GM12878 (cell line): ENCODE data around the gene RAD51B. TPM values are rescaled to one million over a fixed set of nuclear protein-coding genes. Genes with fewer than 3 reads are reported as not detected.

Experiments
- CBX5 ChIP-seq: sonication (generic); IDR thresholded peaks from 2 replicates; pipeline ENCODE4 v1.6.1; 2016; ENCODE audit warnings: low read depth, moderate library complexity, mild to moderate bottlenecking, inconsistent platforms
- CREM ChIP-seq: IDR thresholded peaks from 2 replicates; pipeline ENCODE4 v1.6.1; 2014; ENCODE audit warnings: antibody characterized with exemption, low read depth
- DPF2 ChIP-seq: fragments of 450-650 bp; IDR thresholded peaks from 2 replicates; pipeline ENCODE4 v1.6.1; 2017; ENCODE audit warnings: mild to moderate bottlenecking
- FOS ChIP-seq: IDR thresholded peaks from 3 replicates; pipeline ENCODE4 v1.6.1; 2011; ENCODE audit warnings: borderline replicate concordance; ENCODE audit not compliant: insufficient read length; ENCODE audit errors: extremely low read depth
- FOXK2 ChIP-seq: fragments of 450-650 bp; IDR thresholded peaks from 2 replicates; pipeline ENCODE4 v1.6.1; 2017; ENCODE audit warnings: mild to moderate bottlenecking, moderate library complexity
- GABPA ChIP-seq: IDR thresholded peaks from 2 replicates; pipeline ENCODE4 v1.6.1; 2014; ENCODE audit warnings: antibody characterized with exemption, low read depth, mild to moderate bottlenecking, inconsistent platforms
- GATAD2B ChIP-seq: fragments of 450-650 bp; conservative IDR thresholded peaks from 2 replicates; pipeline ENCODE4 v1.6.1; 2017; ENCODE audit warnings: low read depth, mild to moderate bottlenecking, moderate library complexity
- HDAC2 ChIP-seq: fragments of 200-600 bp; sonication (generic); IDR thresholded peaks from 2 replicates; pipeline ENCODE4 v1.6.1; 2017
- JUNB ChIP-seq: IDR thresholded peaks from 2 replicates; pipeline ENCODE4 v1.6.1; 2016; ENCODE audit warnings: antibody characterized with exemption, mild to moderate bottlenecking
- MTA2 ChIP-seq: fragments of 450-650 bp; IDR thresholded peaks from 2 replicates; pipeline ENCODE4 v1.6.1; 2016; ENCODE audit warnings: low read depth, mild to moderate bottlenecking, moderate library complexity
- MTA3 ChIP-seq: IDR thresholded peaks from 2 replicates; pipeline ENCODE4 v1.6.1; 2012; ENCODE audit warnings: low read length, inconsistent platforms, borderline replicate concordance
- NR2C1 ChIP-seq: fragments of 450-650 bp; IDR thresholded peaks from 2 replicates; pipeline ENCODE4 v1.6.1; 2017; ENCODE audit warnings: antibody characterized with exemption, mild to moderate bottlenecking, moderate library complexity
- PAX5 ChIP-seq: IDR thresholded peaks from 2 replicates; pipeline ENCODE4 v1.6.1; 2011; ENCODE audit warnings: low read depth, low read length, borderline replicate concordance
- SIX5 ChIP-seq: IDR thresholded peaks from 2 replicates; pipeline ENCODE4 v1.6.1; 2011; ENCODE audit warnings: mild to moderate bottlenecking, low read depth, low read length, moderate library complexity; ENCODE audit not compliant: severe bottlenecking
- SPI1 ChIP-seq: IDR thresholded peaks from 2 replicates; pipeline ENCODE4 v1.6.1; 2011; ENCODE audit warnings: low read depth, mild to moderate bottlenecking, low read length, moderate library complexity, borderline replicate concordance; ENCODE audit not compliant: insufficient read depth
- STAT3 ChIP-seq: IDR thresholded peaks from 2 replicates; pipeline ENCODE4 v1.6.1; 2011; ENCODE audit warnings: low read depth, low read length, improper control_type of control experiment
- TAF1 ChIP-seq: IDR thresholded peaks from 2 replicates; pipeline ENCODE4 v1.6.1; 2011; ENCODE audit warnings: mild to moderate bottlenecking, low read depth, low read length, borderline replicate concordance
- TCF12 ChIP-seq: IDR thresholded peaks from 2 replicates; pipeline ENCODE4 v1.6.1; 2011; ENCODE audit warnings: low read depth, mild to moderate bottlenecking, low read length
- WRNIP1 ChIP-seq: IDR thresholded peaks from 2 replicates; pipeline ENCODE4 v1.6.1; 2011; ENCODE audit warnings: low read depth, low read length, improper control_type of control experiment, borderline replicate concordance
- ZSCAN29 ChIP-seq: fragments of 450-650 bp; IDR thresholded peaks from 2 replicates; pipeline ENCODE4 v1.6.1; 2017; ENCODE audit warnings: mild to moderate bottlenecking, moderate library complexity
- polyA plus RNA-seq, 11 experiments: library from polyadenylated mRNA; depleted of rRNA in 4 of 11; unstranded in 6 of 11; stranded (reverse) in 5 of 11; fragments of >200 nt; fragmentation: Nextera tagmentation in 4 of 11; fragmentation: Illumina TruSeq in 1 of 11; extraction: Ambion mirVana in 4 of 11; extraction: Trizol in 1 of 11; gene quantifications; 1 replicate in 1 of 11; 2 replicates in 10 of 11; pipeline versions ENCODE4 v1.2.1 to v1.2.3, GENCODE V29; 2011 to 2016; ENCODE audit warnings: inconsistent platforms in 2 of 11, missing spikeins in 2 of 11, low read depth in 1 of 11
- total RNA-seq, 4 experiments: library from RNA; depleted of rRNA in 3 of 4; stranded (reverse); fragments of >200 nt in 3 of 4; fragmentation: Illumina TruSeq in 1 of 4; extraction: Trizol in 1 of 4; gene quantifications; 2 replicates each; pipeline versions ENCODE4 v1.2.1 to v1.2.3, GENCODE V29; 2013 to 2021
- TF ChIP-seq, protein P1 (sequence below): fragments of 450-650 bp; IDR thresholded peaks from 2 replicates; pipeline ENCODE4 v1.6.1; 2018; ENCODE audit warnings: mild to moderate bottlenecking, low read depth, moderate library complexity; ENCODE audit not compliant: partially characterized antibody
- TF ChIP-seq, protein P2 (sequence below): fragments of 450-650 bp; IDR thresholded peaks from 2 replicates; pipeline ENCODE4 v1.6.1; 2017; ENCODE audit warnings: borderline replicate concordance
- TF ChIP-seq, protein P3 (sequence below): IDR thresholded peaks from 2 replicates; pipeline ENCODE4 v1.6.1; 2011; ENCODE audit warnings: mild to moderate bottlenecking, low read depth, low read length, moderate library complexity; ENCODE audit not compliant: insufficient replicate concordance
- TF ChIP-seq, protein P4 (sequence below), 3 experiments: IDR thresholded peaks in 2 of 3; conservative IDR thresholded peaks in 1 of 3; 2 replicates each; pipeline ENCODE4 v1.5.1; 2011; ENCODE audit warnings: low read depth in 3 of 3, low read length in 3 of 3, mild to moderate bottlenecking in 3 of 3, control low read depth in 2 of 3, moderate library complexity in 2 of 3, inconsistent platforms in 1 of 3, mixed read lengths in 1 of 3; ENCODE audit not compliant: control insufficient read depth in 2 of 3, insufficient read depth in 1 of 3; ENCODE audit errors: extremely low read depth in 1 of 3

RAD51B gene
- total and polyA plus RNA-seq, 10 of the 15 experiments (the other 5 are each of a cell fraction or from before 2014, with no cell fraction given) = 9.8 to 26.8 (median 21.3) TPM

DNA sequence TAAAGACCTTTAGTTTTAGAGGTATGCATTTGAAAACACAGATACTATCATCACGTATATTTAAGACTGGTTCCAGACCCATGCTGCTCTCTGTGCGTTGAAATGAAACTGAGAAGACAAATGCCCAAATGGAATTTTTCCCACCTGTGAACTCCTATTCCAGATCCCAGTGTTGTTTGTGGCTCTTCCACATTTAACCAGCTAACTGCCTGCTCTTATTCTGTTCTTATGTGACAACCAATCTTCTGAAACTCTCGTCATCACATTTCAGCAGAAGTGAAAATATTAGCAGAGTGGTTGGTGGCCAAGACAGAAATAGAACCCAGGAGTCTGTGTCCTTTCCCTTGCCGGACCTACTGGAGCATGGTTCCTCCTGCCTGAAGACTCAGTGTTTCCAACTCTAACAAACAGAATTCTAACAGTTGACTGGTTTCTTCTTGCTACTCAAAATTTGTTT is 460.2 kb downstream of the RAD51B start (continued):
- TF ChIP-seq TCF12 (0 out of 2 replicates have a peak, but pooled peaks have one; percentile 56), GABPA (no peak), SPI1 (peak; percentile 93), MTA3 (no peak), FOS (no peak), HDAC2 (no peak), NR2C1 (no peak), DPF2 (peak; percentile 88), GATAD2B (peak; percentile 95), PAX5 (peak; percentile 98), JUNB (peak; percentile 70), CREM (peak; percentile 91), WRNIP1 (0 out of 2 replicates have a peak, but pooled peaks have one; percentile 28), STAT3 (peak; percentile 87; the same call in 1 of the 2 replicates), SIX5 (no peak), FOXK2 (no peak), TAF1 (peak; percentile 79), ZSCAN29 (peak; percentile 59; the same call in 1 of the 2 replicates), CBX5 (no peak), MTA2 (peak; percentile 89)
- TF ChIP-seq, protein P1, sequence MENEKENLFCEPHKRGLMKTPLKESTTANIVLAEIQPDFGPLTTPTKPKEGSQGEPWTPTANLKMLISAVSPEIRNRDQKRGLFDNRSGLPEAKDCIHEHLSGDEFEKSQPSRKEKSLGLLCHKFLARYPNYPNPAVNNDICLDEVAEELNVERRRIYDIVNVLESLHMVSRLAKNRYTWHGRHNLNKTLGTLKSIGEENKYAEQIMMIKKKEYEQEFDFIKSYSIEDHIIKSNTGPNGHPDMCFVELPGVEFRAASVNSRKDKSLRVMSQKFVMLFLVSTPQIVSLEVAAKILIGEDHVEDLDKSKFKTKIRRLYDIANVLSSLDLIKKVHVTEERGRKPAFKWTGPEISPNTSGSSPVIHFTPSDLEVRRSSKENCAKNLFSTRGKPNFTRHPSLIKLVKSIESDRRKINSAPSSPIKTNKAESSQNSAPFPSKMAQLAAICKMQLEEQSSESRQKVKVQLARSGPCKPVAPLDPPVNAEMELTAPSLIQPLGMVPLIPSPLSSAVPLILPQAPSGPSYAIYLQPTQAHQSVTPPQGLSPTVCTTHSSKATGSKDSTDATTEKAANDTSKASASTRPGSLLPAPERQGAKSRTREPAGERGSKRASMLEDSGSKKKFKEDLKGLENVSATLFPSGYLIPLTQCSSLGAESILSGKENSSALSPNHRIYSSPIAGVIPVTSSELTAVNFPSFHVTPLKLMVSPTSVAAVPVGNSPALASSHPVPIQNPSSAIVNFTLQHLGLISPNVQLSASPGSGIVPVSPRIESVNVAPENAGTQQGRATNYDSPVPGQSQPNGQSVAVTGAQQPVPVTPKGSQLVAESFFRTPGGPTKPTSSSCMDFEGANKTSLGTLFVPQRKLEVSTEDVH = no peak
- TF ChIP-seq, protein P2, sequence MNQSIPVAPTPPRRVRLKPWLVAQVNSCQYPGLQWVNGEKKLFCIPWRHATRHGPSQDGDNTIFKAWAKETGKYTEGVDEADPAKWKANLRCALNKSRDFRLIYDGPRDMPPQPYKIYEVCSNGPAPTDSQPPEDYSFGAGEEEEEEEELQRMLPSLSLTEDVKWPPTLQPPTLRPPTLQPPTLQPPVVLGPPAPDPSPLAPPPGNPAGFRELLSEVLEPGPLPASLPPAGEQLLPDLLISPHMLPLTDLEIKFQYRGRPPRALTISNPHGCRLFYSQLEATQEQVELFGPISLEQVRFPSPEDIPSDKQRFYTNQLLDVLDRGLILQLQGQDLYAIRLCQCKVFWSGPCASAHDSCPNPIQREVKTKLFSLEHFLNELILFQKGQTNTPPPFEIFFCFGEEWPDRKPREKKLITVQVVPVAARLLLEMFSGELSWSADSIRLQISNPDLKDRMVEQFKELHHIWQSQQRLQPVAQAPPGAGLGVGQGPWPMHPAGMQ = no peak
- TF ChIP-seq, protein P3, sequence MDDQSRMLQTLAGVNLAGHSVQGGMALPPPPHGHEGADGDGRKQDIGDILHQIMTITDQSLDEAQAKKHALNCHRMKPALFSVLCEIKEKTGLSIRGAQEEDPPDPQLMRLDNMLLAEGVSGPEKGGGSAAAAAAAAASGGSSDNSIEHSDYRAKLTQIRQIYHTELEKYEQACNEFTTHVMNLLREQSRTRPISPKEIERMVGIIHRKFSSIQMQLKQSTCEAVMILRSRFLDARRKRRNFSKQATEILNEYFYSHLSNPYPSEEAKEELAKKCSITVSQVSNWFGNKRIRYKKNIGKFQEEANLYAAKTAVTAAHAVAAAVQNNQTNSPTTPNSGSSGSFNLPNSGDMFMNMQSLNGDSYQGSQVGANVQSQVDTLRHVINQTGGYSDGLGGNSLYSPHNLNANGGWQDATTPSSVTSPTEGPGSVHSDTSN = no peak
- TF ChIP-seq, protein P4, sequence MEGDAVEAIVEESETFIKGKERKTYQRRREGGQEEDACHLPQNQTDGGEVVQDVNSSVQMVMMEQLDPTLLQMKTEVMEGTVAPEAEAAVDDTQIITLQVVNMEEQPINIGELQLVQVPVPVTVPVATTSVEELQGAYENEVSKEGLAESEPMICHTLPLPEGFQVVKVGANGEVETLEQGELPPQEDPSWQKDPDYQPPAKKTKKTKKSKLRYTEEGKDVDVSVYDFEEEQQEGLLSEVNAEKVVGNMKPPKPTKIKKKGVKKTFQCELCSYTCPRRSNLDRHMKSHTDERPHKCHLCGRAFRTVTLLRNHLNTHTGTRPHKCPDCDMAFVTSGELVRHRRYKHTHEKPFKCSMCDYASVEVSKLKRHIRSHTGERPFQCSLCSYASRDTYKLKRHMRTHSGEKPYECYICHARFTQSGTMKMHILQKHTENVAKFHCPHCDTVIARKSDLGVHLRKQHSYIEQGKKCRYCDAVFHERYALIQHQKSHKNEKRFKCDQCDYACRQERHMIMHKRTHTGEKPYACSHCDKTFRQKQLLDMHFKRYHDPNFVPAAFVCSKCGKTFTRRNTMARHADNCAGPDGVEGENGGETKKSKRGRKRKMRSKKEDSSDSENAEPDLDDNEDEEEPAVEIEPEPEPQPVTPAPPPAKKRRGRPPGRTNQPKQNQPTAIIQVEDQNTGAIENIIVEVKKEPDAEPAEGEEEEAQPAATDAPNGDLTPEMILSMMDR (IDR thresholded peaks at IDR 0.05 in 2 of 3, conservative IDR thresholded peaks at IDR 0.05 in 1 of 3; ENCODE audit: control insufficient read depth in 2 of 3, extremely low read depth in 1 of 3, insufficient read depth in 1 of 3, low read depth in 3 of 3, low read length in 3 of 3) = no peak
